NCI-H187 treated with DMSO at 0.1 percent for 48 hours (cell line): ENCODE results near the gene GALM.
"Not testable (repeated sequence)": the region's sequence is repeated elsewhere in the genome, so short reads cannot be mapped to it uniquely, and the experiment has no call there.

Source experiments
- DNase-seq: peaks from one replicate; lab custom pipeline; 2025; lab: John Stamatoyannopoulos, UW

Gene GALM

GRCh38 chr2:38665854-38666555, at the start of gene GALM:
Gene GALM (plus strand): TSS chr2:38666114. CDS start chr2:38666162, 48 bp downstream.
- peak; percentile 85 for DNase-seq

- DNase-seq: no peak
These were observed 48.6 kb upstream of the GALM start for GRCh38 chr2:38617301-38617700.

- DNase-seq: no peak
These were observed 46.3 kb upstream of the GALM start for GRCh38 chr2:38619458-38620164.

GRCh38 chr2:38620282-38620977, 45.5 kb upstream of the GALM start:
- DNase-seq: no peak

- DNase-seq: no peak
These were observed 44.9 kb upstream of the GALM start for GRCh38 chr2:38621018-38621417.

- DNase-seq: no peak
These were observed 43.7 kb upstream of the GALM start for GRCh38 chr2:38622210-38622609.

GRCh38 chr2:38626326-38627035, 39.4 kb upstream of the GALM start:
- no peak for DNase-seq

- no peak for DNase-seq
These were observed 38.5 kb upstream of the GALM start for GRCh38 chr2:38627391-38627790.

GRCh38 chr2:38629684-38630083, 36.2 kb upstream of the GALM start:
- no peak for DNase-seq

GRCh38 chr2:38631976-38632375, 33.9 kb upstream of the GALM start:
- no peak for DNase-seq

- DNase-seq: no peak
These were observed 32.9 kb upstream of the GALM start for GRCh38 chr2:38632980-38633379.

GRCh38 chr2:38633895-38634294, 32.0 kb upstream of the GALM start:
- DNase-seq: no peak

GRCh38 chr2:38634684-38635083, 31.2 kb upstream of the GALM start:
- DNase-seq: no peak

GRCh38 chr2:38635139-38635538, 30.8 kb upstream of the GALM start:
- DNase-seq: no peak

GRCh38 chr2:38636069-38636468, 29.8 kb upstream of the GALM start:
- DNase-seq: no peak

GRCh38 chr2:38642373-38643017, 23.4 kb upstream of the GALM start:
- DNase-seq: not testable (repeated sequence)

- DNase-seq: no peak
These were observed 22.8 kb upstream of the GALM start for GRCh38 chr2:38643021-38643671.

- not testable (repeated sequence) for DNase-seq
These were observed 22.0 kb upstream of the GALM start for GRCh38 chr2:38643683-38644511.

GRCh38 chr2:38648107-38648761, 17.7 kb upstream of the GALM start:
- DNase-seq: no peak

- DNase-seq: no peak
These were observed 16.7 kb upstream of the GALM start for GRCh38 chr2:38649176-38649728.
